ENCODE data around the gene PSMB3. TPM values are rescaled to one million over a fixed set of nuclear protein-coding genes. Genes with fewer than 3 reads are reported as not detected.

PSMB3 gene
- total RNA-seq, 1 experiment from 2014 or later = 346 TPM

DNA sequence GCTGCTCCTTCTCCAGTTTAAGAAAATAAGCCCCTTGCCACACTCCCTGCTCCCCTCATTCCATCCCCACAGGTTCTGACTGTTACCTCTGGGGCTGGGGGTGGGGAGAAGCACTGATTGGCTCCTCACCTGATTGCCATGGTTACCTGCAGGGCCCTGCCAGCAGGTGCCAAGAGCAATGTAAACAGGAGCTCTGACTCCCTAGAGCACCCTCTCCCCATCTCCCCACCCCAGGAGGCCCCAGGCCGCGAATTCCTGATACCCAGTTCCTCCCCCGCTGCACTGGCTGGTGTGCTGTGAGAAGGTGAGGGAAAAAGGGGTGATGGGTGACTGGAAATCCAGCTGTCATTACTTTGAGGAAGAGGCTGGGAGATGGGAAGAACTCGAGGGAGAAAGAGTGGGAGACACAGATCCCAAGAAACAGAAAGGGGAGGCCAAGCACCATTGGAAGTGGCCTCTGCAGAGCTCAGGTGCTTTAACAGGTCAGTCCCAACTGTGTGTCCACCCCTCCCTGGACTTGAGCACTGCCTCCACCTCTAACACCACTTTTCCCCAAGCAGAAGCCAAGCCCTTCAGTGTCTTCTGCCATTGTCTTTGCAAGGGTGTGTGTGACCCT, 8.9 kb upstream of the PSMB3 start:
- TF ChIP-seq YY1 (IDR thresholded peaks at IDR 0.05; ENCODE audit: extremely low read depth, insufficient replicate concordance, low read depth, low read length) (no peak), POLR2A (IDR thresholded peaks at IDR 0.05; ENCODE audit: borderline replicate concordance, extremely low read depth, insufficient read depth, insufficient read length) (no peak), RAD21 (IDR thresholded peaks at IDR 0.05; ENCODE audit: low read depth) (no peak), FOSL1 (IDR thresholded peaks at IDR 0.05; ENCODE audit: low read depth) (no peak)
- Histone ChIP-seq H3K27ac (ENCODE audit: low read depth, low read length) (no peak overlapping the region), H4K20me1 (ENCODE audit: insufficient read depth) (no peaks in the 10 kb centered on the region), H3K4me2 (ENCODE audit: low read length) (no peak overlapping the region), H3K79me2 (ENCODE audit: insufficient read depth, low read length) (peaks cover 75% of the 10 kb centered on the region), H3K9ac (ENCODE audit: low read length) (no peak overlapping the region), H2AFZ (ENCODE audit: low read depth, low read length, poor library complexity, severe bottlenecking) (no peak overlapping the region), H3K4me3 (replicated peaks in 1 of 2; ENCODE audit: low read depth in 1 of 2, low read length in 2 of 2) (no peak overlapping the region), H3K9me2 (ENCODE audit: insufficient read depth) (no peaks in the 10 kb centered on the region), H3K27me3 (ENCODE audit: insufficient read depth, low read length) (no peaks in the 10 kb centered on the region), H3K4me1 (ENCODE audit: control insufficient read depth in 1 of 2, insufficient read depth in 2 of 2, low read length in 2 of 2) (peaks cover 21 to 37% of the 10 kb centered on the region in 2 experiments), H3K36me3 (ENCODE audit: control insufficient read depth in 1 of 2, insufficient read depth in 2 of 2, low read length in 2 of 2) (peaks cover 5 to 8% of the 10 kb centered on the region in 2 experiments; a peak in 3 of 4 replicates), H3K9me3 (ENCODE audit: control insufficient read depth in 1 of 2, insufficient read depth in 1 of 2, low read depth in 1 of 2, low read length in 2 of 2) (no peaks in the 10 kb centered on the region)
- ChIA-PET CTCF (interaction anchor here (1.1 kb wide), 1 partner anchor 12 kb away, joined by 4 read pairs; no protein-coding TSS in a partner anchor), POLR2A (no interaction called here), RAD21 (ENCODE audit: low non-redundant PET in 1 of 2, low total read pairs in 2 of 2, uncharacterized antibody in 2 of 2, unreplicated experiment in 2 of 2) (no interaction called here)
- intact Hi-C loops (cut with micrococcal nuclease) = no loop called here
- no TSS peak for BruUV-seq (replicated peaks)
- DNase-seq (ENCODE audit: low read depth, low spot score) (no peak), ATAC-seq (no peak)

GRCh38 chr17:38745545-38745944, 7.0 kb upstream of the PSMB3 start:
- Histone ChIP-seq H3K4me1 (ENCODE audit: control insufficient read depth in 1 of 2, insufficient read depth in 2 of 2, low read length in 2 of 2) (peaks cover 26 to 56% of the 10 kb centered on the region in 2 experiments), H3K9me2 (ENCODE audit: insufficient read depth) (no peaks in the 10 kb centered on the region), H4K20me1 (ENCODE audit: insufficient read depth) (no peaks in the 10 kb centered on the region), H3K27me3 (ENCODE audit: insufficient read depth, low read length) (no peaks in the 10 kb centered on the region), H3K36me3 (ENCODE audit: control insufficient read depth in 1 of 2, insufficient read depth in 2 of 2, low read length in 2 of 2) (0 out of 4 replicates have a peak, but pooled peaks cover 0 to 3% of the 10 kb centered on the region in 2 experiments), H3K4me2 (ENCODE audit: low read length) (no peak overlapping the region), H2AFZ (ENCODE audit: low read depth, low read length, poor library complexity, severe bottlenecking) (no peak overlapping the region), H3K79me2 (ENCODE audit: insufficient read depth, low read length) (peaks cover 86% of the 10 kb centered on the region), H3K9ac (ENCODE audit: low read length) (no peak overlapping the region), H3K27ac (ENCODE audit: low read depth, low read length) (peak overlapping the region; percentile 10; the same call in 1 of the 2 replicates), H3K4me3 (replicated peaks in 1 of 2; ENCODE audit: low read depth in 1 of 2, low read length in 2 of 2) (no peak overlapping the region), H3K9me3 (ENCODE audit: control insufficient read depth in 1 of 2, insufficient read depth in 1 of 2, low read depth in 1 of 2, low read length in 2 of 2) (no peaks in the 10 kb centered on the region)
- ChIA-PET RAD21 (ENCODE audit: low non-redundant PET in 1 of 2, low total read pairs in 2 of 2, uncharacterized antibody in 2 of 2, unreplicated experiment in 2 of 2) (no interaction called here), POLR2A (no interaction called here), CTCF (interaction anchor here (0.6 to 2.1 kb wide), 2 partner anchors 10 to 15 kb away, joined by 3 to 10 read pairs; no protein-coding TSS in a partner anchor)
- no peak for DNase-seq (ENCODE audit: low read depth, low spot score)
- BruUV-seq (replicated peaks) = no TSS peak
- ATAC-seq = no peak
- intact Hi-C loops (cut with micrococcal nuclease) = no loop called here
- TF ChIP-seq REST (IDR thresholded peaks at IDR 0.05; ENCODE audit: low read depth) = no peak
- no peak for TF ChIP-seq SRF (IDR thresholded peaks at IDR 0.05; ENCODE audit: low read depth)
- TF ChIP-seq ELF1 (IDR thresholded peaks at IDR 0.05; ENCODE audit: borderline replicate concordance, low read depth) = no peak
- no peak for TF ChIP-seq ZBTB33 (IDR thresholded peaks at IDR 0.05; ENCODE audit: extremely low read depth, insufficient replicate concordance, low read length)
- TF ChIP-seq, protein P1, sequence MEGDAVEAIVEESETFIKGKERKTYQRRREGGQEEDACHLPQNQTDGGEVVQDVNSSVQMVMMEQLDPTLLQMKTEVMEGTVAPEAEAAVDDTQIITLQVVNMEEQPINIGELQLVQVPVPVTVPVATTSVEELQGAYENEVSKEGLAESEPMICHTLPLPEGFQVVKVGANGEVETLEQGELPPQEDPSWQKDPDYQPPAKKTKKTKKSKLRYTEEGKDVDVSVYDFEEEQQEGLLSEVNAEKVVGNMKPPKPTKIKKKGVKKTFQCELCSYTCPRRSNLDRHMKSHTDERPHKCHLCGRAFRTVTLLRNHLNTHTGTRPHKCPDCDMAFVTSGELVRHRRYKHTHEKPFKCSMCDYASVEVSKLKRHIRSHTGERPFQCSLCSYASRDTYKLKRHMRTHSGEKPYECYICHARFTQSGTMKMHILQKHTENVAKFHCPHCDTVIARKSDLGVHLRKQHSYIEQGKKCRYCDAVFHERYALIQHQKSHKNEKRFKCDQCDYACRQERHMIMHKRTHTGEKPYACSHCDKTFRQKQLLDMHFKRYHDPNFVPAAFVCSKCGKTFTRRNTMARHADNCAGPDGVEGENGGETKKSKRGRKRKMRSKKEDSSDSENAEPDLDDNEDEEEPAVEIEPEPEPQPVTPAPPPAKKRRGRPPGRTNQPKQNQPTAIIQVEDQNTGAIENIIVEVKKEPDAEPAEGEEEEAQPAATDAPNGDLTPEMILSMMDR (IDR thresholded peaks at IDR 0.05 in 2 of 3, conservative IDR thresholded peaks at IDR 0.05 in 1 of 3; ENCODE audit: borderline replicate concordance in 1 of 3, insufficient read depth in 1 of 3, low read depth in 2 of 3, low read length in 2 of 3) = no peak
- no peak for TF ChIP-seq CBX3 (IDR thresholded peaks at IDR 0.05; ENCODE audit: low read depth)
- no peak for TF ChIP-seq EZH2phosphoT487 (IDR thresholded peaks at IDR 0.05; ENCODE audit: borderline replicate concordance)

Measured in HCT116 (cell line).